ENCODE data around the gene MUC12.

MUC12 gene

DNA sequence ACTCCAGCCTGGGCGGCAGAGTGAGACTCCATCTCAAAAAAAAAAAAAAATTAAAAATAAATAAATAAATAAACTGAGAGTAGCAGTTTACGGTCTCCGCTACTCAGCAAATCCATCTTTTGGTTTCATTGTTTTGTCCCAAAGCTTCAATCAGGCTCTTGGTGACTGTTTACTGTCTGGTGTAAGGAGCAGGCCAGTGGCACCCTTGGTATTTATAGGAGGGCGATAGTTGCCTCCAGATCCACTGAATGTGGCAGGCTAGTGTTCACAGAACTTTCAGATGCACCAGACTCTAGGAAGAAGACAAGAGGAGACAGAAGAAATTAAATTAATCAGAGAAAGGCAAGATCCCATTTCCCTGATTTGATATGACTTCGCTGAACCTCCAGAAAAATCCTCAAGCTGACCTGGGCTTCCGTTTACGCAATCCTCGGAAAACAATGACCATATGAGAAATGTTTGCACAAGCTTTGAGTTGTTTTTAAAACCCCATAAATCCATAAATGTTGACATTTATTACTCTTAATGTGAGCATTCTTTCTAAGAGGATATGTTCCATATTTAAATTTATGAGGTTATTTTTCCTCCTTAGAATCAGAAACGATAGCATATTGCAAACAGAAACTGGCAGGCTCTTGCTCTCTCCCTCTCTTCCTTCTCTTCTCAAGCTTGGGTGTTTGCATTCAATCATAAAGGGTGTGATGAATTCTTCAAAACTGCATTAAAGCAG is 27.2 kb upstream of the MUC12 start:
- TF ChIP-seq, protein P1, sequence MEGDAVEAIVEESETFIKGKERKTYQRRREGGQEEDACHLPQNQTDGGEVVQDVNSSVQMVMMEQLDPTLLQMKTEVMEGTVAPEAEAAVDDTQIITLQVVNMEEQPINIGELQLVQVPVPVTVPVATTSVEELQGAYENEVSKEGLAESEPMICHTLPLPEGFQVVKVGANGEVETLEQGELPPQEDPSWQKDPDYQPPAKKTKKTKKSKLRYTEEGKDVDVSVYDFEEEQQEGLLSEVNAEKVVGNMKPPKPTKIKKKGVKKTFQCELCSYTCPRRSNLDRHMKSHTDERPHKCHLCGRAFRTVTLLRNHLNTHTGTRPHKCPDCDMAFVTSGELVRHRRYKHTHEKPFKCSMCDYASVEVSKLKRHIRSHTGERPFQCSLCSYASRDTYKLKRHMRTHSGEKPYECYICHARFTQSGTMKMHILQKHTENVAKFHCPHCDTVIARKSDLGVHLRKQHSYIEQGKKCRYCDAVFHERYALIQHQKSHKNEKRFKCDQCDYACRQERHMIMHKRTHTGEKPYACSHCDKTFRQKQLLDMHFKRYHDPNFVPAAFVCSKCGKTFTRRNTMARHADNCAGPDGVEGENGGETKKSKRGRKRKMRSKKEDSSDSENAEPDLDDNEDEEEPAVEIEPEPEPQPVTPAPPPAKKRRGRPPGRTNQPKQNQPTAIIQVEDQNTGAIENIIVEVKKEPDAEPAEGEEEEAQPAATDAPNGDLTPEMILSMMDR (IDR thresholded peaks at IDR 0.05; ENCODE audit: extremely low read depth, insufficient read depth, missing control alignments): no peak
- DNase-seq (ENCODE audit: low spot score): no peak
- in situ Hi-C loops (cut with MboI; ENCODE audit: low pct_unique_long_range_greater_than_20kb, low sequenced_read_pairs, unreplicated experiment): no loop called here

DNA sequence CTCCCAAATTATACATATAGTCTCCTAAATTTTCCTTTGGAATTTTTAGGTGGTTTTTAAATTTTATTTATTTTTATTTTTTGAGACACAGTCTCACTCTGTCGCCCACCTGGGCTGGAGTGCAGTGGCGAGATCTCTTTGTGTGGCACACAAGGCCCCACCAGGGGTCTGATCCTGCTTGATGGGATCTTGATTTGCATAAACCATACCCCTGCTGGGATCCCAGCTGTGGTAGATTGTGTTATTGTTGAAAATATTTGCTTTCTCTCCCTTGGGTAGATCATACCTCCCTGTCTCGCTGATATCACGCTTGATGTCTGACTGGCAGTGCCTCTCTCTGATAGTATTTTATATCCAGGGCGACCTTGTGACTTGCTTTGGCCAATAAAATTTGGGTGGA is 25.7 kb upstream of the MUC12 start:
- DNase-seq (ENCODE audit: low spot score): no peak
- TF ChIP-seq, protein P1 (IDR thresholded peaks at IDR 0.05; ENCODE audit: extremely low read depth, insufficient read depth, missing control alignments): no peak
- in situ Hi-C loops (cut with MboI; ENCODE audit: low pct_unique_long_range_greater_than_20kb, low sequenced_read_pairs, unreplicated experiment): no loop called here

DNA sequence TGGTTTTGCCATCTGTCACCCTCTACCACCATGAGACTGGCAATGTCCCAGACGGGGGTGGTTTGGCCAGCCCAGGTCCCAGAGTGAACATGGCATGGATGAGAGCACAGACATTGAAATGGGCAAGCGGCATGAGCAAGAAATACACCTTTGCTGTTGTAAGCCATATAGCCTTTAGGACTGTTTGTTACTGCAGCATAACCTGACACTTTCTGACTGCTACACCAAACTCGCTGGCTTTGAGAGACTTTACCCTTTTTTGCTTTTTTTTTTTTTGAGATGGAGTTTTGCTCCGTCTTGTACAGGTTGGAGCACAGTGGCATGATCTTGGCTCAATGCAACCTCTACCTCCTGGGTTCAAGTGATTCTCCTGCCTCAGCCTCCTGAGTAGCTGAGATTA is 25.2 kb upstream of the MUC12 start:
- TF ChIP-seq, protein P1 (IDR thresholded peaks at IDR 0.05; ENCODE audit: extremely low read depth, insufficient read depth, missing control alignments): no peak
- in situ Hi-C loops (cut with MboI; ENCODE audit: low pct_unique_long_range_greater_than_20kb, low sequenced_read_pairs, unreplicated experiment): no loop called here
- DNase-seq (ENCODE audit: low spot score): no peak

DNA sequence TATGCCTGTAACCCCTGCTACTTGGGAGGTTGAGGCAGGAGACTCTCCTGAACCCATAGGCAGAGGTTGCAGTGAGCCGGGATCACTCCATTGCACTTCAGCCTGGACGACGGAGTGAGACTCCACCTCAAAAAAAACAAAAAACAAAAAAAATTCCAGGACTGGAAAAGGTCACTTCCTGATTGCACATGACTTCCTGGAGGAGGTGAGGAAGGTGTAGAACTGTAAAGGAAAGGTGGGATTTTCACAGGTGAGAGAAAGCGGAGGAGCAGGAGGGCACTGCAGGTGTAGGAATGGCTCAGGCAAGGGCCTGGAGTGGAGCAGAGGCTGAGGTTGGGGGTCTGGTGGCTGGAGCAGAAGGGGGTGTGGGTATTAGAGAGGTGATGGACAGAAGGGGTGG is 23.3 kb upstream of the MUC12 start:
- TF ChIP-seq, protein P1 (IDR thresholded peaks at IDR 0.05; ENCODE audit: extremely low read depth, insufficient read depth, missing control alignments): no peak
- no peak for DNase-seq (ENCODE audit: low spot score)
- in situ Hi-C loops (cut with MboI; ENCODE audit: low pct_unique_long_range_greater_than_20kb, low sequenced_read_pairs, unreplicated experiment): no loop called here

DNA sequence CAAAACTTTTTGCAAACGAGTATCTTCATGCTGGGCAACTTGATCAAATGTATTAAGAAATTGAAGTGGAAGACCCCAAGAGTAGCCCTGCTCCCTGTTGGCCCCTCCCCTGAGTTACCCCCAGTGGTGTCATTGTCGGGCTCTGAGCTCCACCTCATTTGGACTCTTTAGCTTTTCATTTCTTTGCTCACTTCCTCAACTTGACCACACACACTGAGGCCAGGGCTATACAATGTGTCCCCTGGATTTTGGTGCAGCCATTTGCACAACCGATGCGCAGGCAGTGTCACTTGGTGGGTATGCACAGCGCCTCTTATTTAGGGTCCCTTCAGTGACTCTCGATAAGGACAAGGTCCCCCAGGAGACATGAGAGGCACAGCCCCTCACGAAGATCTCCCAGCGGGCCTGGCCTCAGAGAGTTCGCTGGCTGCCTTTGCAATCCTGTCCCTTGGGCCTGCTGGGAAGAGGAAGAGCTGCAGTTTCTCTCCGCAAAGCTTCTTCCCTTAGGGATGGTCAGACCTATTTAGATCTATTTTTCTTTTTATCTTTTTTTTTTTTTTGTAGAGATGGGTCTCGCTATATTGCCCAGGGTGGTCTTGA is 22.5 kb upstream of the MUC12 start:
- no peak for DNase-seq (ENCODE audit: low spot score)
- TF ChIP-seq, protein P1 (IDR thresholded peaks at IDR 0.05; ENCODE audit: extremely low read depth, insufficient read depth, missing control alignments): no peak
- in situ Hi-C loops (cut with MboI; ENCODE audit: low pct_unique_long_range_greater_than_20kb, low sequenced_read_pairs, unreplicated experiment): no loop called here

DNA sequence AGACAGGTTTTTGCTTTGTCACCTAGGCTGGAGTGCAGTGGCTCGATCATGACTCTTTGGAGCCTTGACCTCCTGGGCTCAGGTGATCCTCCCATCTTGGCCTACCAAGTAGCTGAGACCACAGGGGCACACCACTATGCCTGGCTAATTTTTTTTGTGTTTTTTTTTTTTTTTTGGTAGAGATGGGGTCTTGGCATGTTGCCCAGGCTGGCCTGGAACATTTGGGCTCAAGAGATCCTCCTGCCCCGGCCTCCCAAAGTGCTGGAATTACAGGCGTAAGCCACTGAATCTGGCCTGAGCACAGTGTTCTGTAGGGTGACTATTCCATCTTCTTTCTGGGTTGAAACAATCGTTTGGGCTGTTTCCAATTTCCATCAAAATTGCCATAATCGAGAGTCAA is 21.6 kb upstream of the MUC12 start:
- TF ChIP-seq, protein P1 (IDR thresholded peaks at IDR 0.05; ENCODE audit: extremely low read depth, insufficient read depth, missing control alignments): no peak
- no peak for DNase-seq (ENCODE audit: low spot score)
- in situ Hi-C loops (cut with MboI; ENCODE audit: low pct_unique_long_range_greater_than_20kb, low sequenced_read_pairs, unreplicated experiment): no loop called here
